Kidney (tissue), 14 donors: ENCODE results near the gene PWWP2B. TPM values are rescaled to one million over a fixed set of nuclear protein-coding genes. Genes with fewer than 3 reads are reported as not detected.
A peak's percentile ranks its signal among the peaks of the same experiment; 100 is the strongest.

ENCODE experiments used
- DNase-seq, 5 donors: peaks; one replicate each; pipeline ENCODE4 v3.0.0-alpha.2; 2013 to 2020
- FAIRE-seq: peaks from 2 replicates; lab custom pipeline; 2012; peaks lifted over from hg19 to GRCh38; lab: Jason Lieb, UNC
- H3K27ac ChIP-seq, 2 donors: one replicate each; pipeline ENCODE4 v1.7.0; 2013; ENCODE audit warnings: low read depth in 2 of 2, low read length in 2 of 2, inconsistent platforms in 1 of 2
- H3K27me3 ChIP-seq: one replicate; pipeline ENCODE4 v1.7.1; 2013; ENCODE audit warnings: low read length, inconsistent platforms; ENCODE audit not compliant: control insufficient read depth, insufficient read depth
- H3K36me3 ChIP-seq, 3 donors: one replicate each; pipeline versions ENCODE4 v1.7.0 to v1.7.1; 2013; ENCODE audit warnings: low read length in 3 of 3, control low read depth in 1 of 3, inconsistent platforms in 1 of 3; ENCODE audit not compliant: insufficient read depth in 3 of 3, control insufficient read depth in 2 of 3
- H3K4me1 ChIP-seq, 3 donors: one replicate each; pipeline versions ENCODE4 v1.7.0 to v1.7.1; 2013; ENCODE audit warnings: low read length in 3 of 3, inconsistent platforms in 1 of 3, low read depth in 1 of 3; ENCODE audit not compliant: control insufficient read depth in 2 of 3, insufficient read depth in 2 of 3
- H3K4me3 ChIP-seq, 3 donors: one replicate each; pipeline versions ENCODE4 v1.7.0 to v1.8.1; 2013; ENCODE audit warnings: low read length in 3 of 3, control low read depth in 1 of 3, inconsistent platforms in 1 of 3
- H3K9ac ChIP-seq, 3 donors: one replicate each; pipeline versions ENCODE4 v1.7.0 to v1.7.1; 2013; ENCODE audit warnings: low read length in 3 of 3, control low read depth in 1 of 3, inconsistent platforms in 1 of 3
- H3K9me3 ChIP-seq, 3 donors: one replicate each; pipeline versions ENCODE4 v1.7.0 to v1.7.1; 2013; ENCODE audit warnings: low read length in 3 of 3, control low read depth in 1 of 3, inconsistent platforms in 1 of 3; ENCODE audit not compliant: control insufficient read depth in 2 of 3, insufficient read depth in 1 of 3
- CTCF ChIP-seq: IDR thresholded peaks from 3 replicates; pipeline ENCODE4 v1.5.1; 2012; ENCODE audit warnings: mild to moderate bottlenecking, moderate library complexity, borderline replicate concordance; ENCODE audit not compliant: insufficient read depth; ENCODE audit errors: extremely low read depth
- intact Hi-C: fragments of 100-400 bp; cut with DNase I; formaldehyde crosslinking; loops from one replicate; pipeline ENCODE4 v1.11.1; 2022
- polyA plus RNA-seq: library from polyadenylated mRNA; stranded (reverse); fragments of 350-450 nt; fragmentation: Illumina TruSeq; extraction: RNeasy Lipid Tissue Mini Kit (QIAGEN cat#74804); gene quantifications from one replicate; pipeline ENCODE4 v1.2.3, GENCODE V29; 2014; ENCODE audit warnings: low read depth, low replicate concordance; ENCODE audit not compliant: insufficient read depth
- total RNA-seq: library from RNA; stranded (reverse); fragmentation: NEBNext Ultra II Directional; extraction: Animal tissue kit (Norgen Biotek cat#: 25700); gene quantifications from one replicate; pipeline ENCODE4 v1.2.1, GENCODE V29; 2021
- donor health status: control.
- donor health status: control.
- donor health status: control.
- donor health status: control.
- donor health status: control.
- donor health status: DM: yes; HTN: yes; CAD: no.
- donor health status: Normal renal cell carcinoma (clear cell type).

Gene PWWP2B
- total and polyA plus RNA-seq, 2 donors from 2014 or later: 12.9 to 24.3 TPM

- Histone ChIP-seq H3K36me3 (no peaks in the 10 kb centered on the region), H3K27me3 (no peaks in the 10 kb centered on the region), H3K4me3 (no peak overlapping the region), H3K4me1 (peaks cover 0 to 22% (median 8%) of the 10 kb centered on the region in 3 donors), H3K9me3 (no peaks in the 10 kb centered on the region), H3K27ac (no peak overlapping the region), H3K9ac (no peak overlapping the region)
- FAIRE-seq (no peak), DNase-seq (peak in 1 of 5 donors; percentile 70)
- intact Hi-C loops: loop anchor here (5.0 kb wide), 1 partner anchor 75 kb away; no protein-coding TSS in a partner anchor
- no peak for TF ChIP-seq CTCF
These were observed 59.9 kb downstream of the PWWP2B start for GRCh38 chr10:132456881-132457280.

- intact Hi-C loops: loop anchor here (2.0 to 5.0 kb wide), 2 partner anchors 75 to 179 kb away; no protein-coding TSS in a partner anchor
- Histone ChIP-seq H3K9ac (no peak overlapping the region), H3K4me3 (no peak overlapping the region), H3K4me1 (peaks cover 0 to 19% (median 8%) of the 10 kb centered on the region in 3 donors), H3K27me3 (no peaks in the 10 kb centered on the region), H3K36me3 (no peaks in the 10 kb centered on the region), H3K9me3 (no peaks in the 10 kb centered on the region), H3K27ac (no peak overlapping the region)
- DNase-seq: peak in 1 of 5 donors; percentile 79
- no peak for FAIRE-seq
- TF ChIP-seq CTCF: no peak
These were observed 60.5 kb downstream of the PWWP2B start for GRCh38 chr10:132457328-132458070.

GRCh38 chr10:132458071-132458585, 61.1 kb downstream of the PWWP2B start:
- no peaks in the 10 kb centered on the region for H3K27me3 ChIP-seq
- DNase-seq: peak in 1 of 5 donors; percentile 63
- TF ChIP-seq CTCF: no peak
- no peak overlapping the region for H3K4me3 ChIP-seq
- H3K36me3 ChIP-seq: no peaks in the 10 kb centered on the region
- no peak overlapping the region for H3K9ac ChIP-seq
- H3K27ac ChIP-seq: no peak overlapping the region
- no peaks in the 10 kb centered on the region for H3K9me3 ChIP-seq
- no peak for FAIRE-seq
- H3K4me1 ChIP-seq: peaks cover 0 to 15% (median 6%) of the 10 kb centered on the region in 3 donors
- intact Hi-C loops: loop anchor here (2.0 to 5.0 kb wide), 2 partner anchors 76 to 179 kb away; no protein-coding TSS in a partner anchor
